HCT116 (cell line): Measurements from ENCODE around the gene HSD17B7. TPM values are rescaled to one million over a fixed set of nuclear protein-coding genes. Genes with fewer than 3 reads are reported as not detected.

ENCODE experiments used
- ATAC-seq: fragments of 200-7000 bp; cut with Tn5 transposase; 2 replicates; pipeline ENCODE4 v1.9.1; 2020; ENCODE audit warnings: mild to moderate bottlenecking, moderate library complexity
- BruUV-seq: library from RNA; stranded (reverse); fragments of 400-500 nt; replicated peaks from 2 replicates; lab custom pipeline; 2021; lab: Mats Ljungman, UMichigan
- CTCF ChIA-PET: fragments of 300-600 bp; sonication (Branson Sonifier 250); formaldehyde crosslinking; loops from one replicate; lab custom pipeline; 2021; ENCODE audit warnings: antibody characterized with exemption; lab: Charles Lee
- POLR2A ChIA-PET: fragments of 300-600, 350-600 bp; sonication (Branson Sonifier 250); formaldehyde crosslinking; loops from one replicate; lab custom pipeline; 2021; ENCODE audit warnings: antibody characterized with exemption; lab: Charles Lee
- RAD21 ChIA-PET, 2 experiments: fragments of 300-600 bp; sonication (Branson Sonifier 250); formaldehyde crosslinking; loops; one replicate each; lab custom pipeline; 2023; ENCODE audit warnings: low total read pairs in 2 of 2; ENCODE audit not compliant: uncharacterized antibody in 2 of 2, unreplicated experiment in 2 of 2, low non-redundant PET in 1 of 2; lab: Charles Lee
- DNase-seq: peaks from one replicate; pipeline ENCODE4 v3.0.0-alpha.2; 2010; ENCODE audit warnings: low read depth, low spot score
- H2AFZ ChIP-seq: fragments of 200-600 bp; shearing (Covaris generic), sonication (generic); 2 replicates; pipeline ENCODE4 v1.6.1; 2017; ENCODE audit warnings: low read depth, mixed run types, mixed read lengths, antibody characterized with exemption, low read length; ENCODE audit not compliant: poor library complexity, severe bottlenecking
- H3K27ac ChIP-seq: 2 replicates; pipeline ENCODE4 v1.5.1; 2012; ENCODE audit warnings: low read depth, low read length
- H3K27me3 ChIP-seq: fragments of 200-600 bp; sonication (generic); 2 replicates; pipeline ENCODE4 v1.6.1; 2016; ENCODE audit warnings: mixed run types, low read length, mixed read lengths; ENCODE audit not compliant: insufficient read depth
- H3K36me3 ChIP-seq, 2 experiments: fragments of 200-500 bp in 1 of 2; fragments of 200-600 bp in 1 of 2; sonication (Bioruptor generic) in 1 of 2; sonication (generic) in 1 of 2; 2 replicates each; pipeline versions ENCODE4 v1.5.1 to v1.6.1; 2014 to 2016; ENCODE audit warnings: low read length in 2 of 2, inconsistent platforms in 1 of 2, mixed read lengths in 1 of 2, mixed run types in 1 of 2; ENCODE audit not compliant: insufficient read depth in 2 of 2, control insufficient read depth in 1 of 2
- H3K4me1 ChIP-seq, 2 experiments: fragments of 200-600 bp in 1 of 2; sonication (generic) in 1 of 2; 2 replicates each; pipeline versions ENCODE4 v1.5.1 to v1.6.1; 2012 to 2017; ENCODE audit warnings: low read length in 2 of 2, inconsistent platforms in 1 of 2, mild to moderate bottlenecking in 1 of 2, mixed read lengths in 1 of 2, mixed run types in 1 of 2, moderate library complexity in 1 of 2; ENCODE audit not compliant: insufficient read depth in 2 of 2, control insufficient read depth in 1 of 2
- H3K4me2 ChIP-seq: fragments of 200-600 bp; sonication (generic); 2 replicates; pipeline ENCODE4 v1.6.1; 2017; ENCODE audit warnings: mixed run types, low read length, mixed read lengths
- H3K4me3 ChIP-seq, 2 experiments: fragments of 200-600 bp in 1 of 2; sonication (generic) in 1 of 2; replicated peaks in 1 of 2; 2 replicates each; pipeline ENCODE4 v1.5.1; 2011 to 2016; ENCODE audit warnings: low read length in 2 of 2, control low read depth in 1 of 2, low read depth in 1 of 2, mild to moderate bottlenecking in 1 of 2, mixed read lengths in 1 of 2, mixed run types in 1 of 2
- H3K79me2 ChIP-seq: fragments of 200-600 bp; sonication (generic); 2 replicates; pipeline ENCODE4 v1.6.1; 2017; ENCODE audit warnings: mild to moderate bottlenecking, mixed run types, low read length, moderate library complexity, mixed read lengths; ENCODE audit not compliant: insufficient read depth
- H3K9ac ChIP-seq: fragments of 200-600 bp; sonication (generic); 2 replicates; pipeline ENCODE4 v1.6.1; 2016; ENCODE audit warnings: low read length, mixed read lengths
- H3K9me2 ChIP-seq: fragments of 200-600 bp; sonication (generic), shearing (Covaris generic); 2 replicates; pipeline ENCODE4 v1.6.1; 2017; ENCODE audit warnings: mixed run types, mild to moderate bottlenecking, moderate library complexity; ENCODE audit not compliant: insufficient read depth
- H3K9me3 ChIP-seq, 2 experiments: fragments of 200-500 bp in 1 of 2; fragments of 200-600 bp in 1 of 2; sonication (Bioruptor generic) in 1 of 2; sonication (generic) in 1 of 2; 2 replicates each; pipeline ENCODE4 v1.6.1; 2014 to 2017; ENCODE audit warnings: low read length in 2 of 2, mixed read lengths in 2 of 2, inconsistent platforms in 1 of 2, low read depth in 1 of 2, mild to moderate bottlenecking in 1 of 2, mixed run types in 1 of 2, moderate library complexity in 1 of 2; ENCODE audit not compliant: control insufficient read depth in 1 of 2, insufficient read depth in 1 of 2
- H4K20me1 ChIP-seq: fragments of 200-600 bp; sonication (generic), shearing (Covaris generic); 2 replicates; pipeline ENCODE4 v1.6.1; 2017; ENCODE audit warnings: mixed run types, mild to moderate bottlenecking, moderate library complexity; ENCODE audit not compliant: insufficient read depth
- ATF3 ChIP-seq: IDR thresholded peaks from 2 replicates; pipeline ENCODE4 v1.6.1; 2012
- CBX3 ChIP-seq: IDR thresholded peaks from 2 replicates; pipeline ENCODE4 v1.6.1; 2012; ENCODE audit warnings: low read depth
- CTCF ChIP-seq, 3 experiments: fragments of 200-600 bp in 1 of 3; sonication (generic) in 1 of 3; IDR thresholded peaks in 2 of 3; conservative IDR thresholded peaks in 1 of 3; 2 replicates each; pipeline ENCODE4 v1.5.1; 2012 to 2017; ENCODE audit warnings: low read depth in 2 of 3, low read length in 2 of 3, antibody characterized with exemption in 1 of 3, borderline replicate concordance in 1 of 3, control low read depth in 1 of 3, mild to moderate bottlenecking in 1 of 3, mixed read lengths in 1 of 3, mixed run types in 1 of 3, moderate library complexity in 1 of 3; ENCODE audit not compliant: insufficient read depth in 1 of 3
- EGR1 ChIP-seq: IDR thresholded peaks from 2 replicates; pipeline ENCODE4 v1.6.1; 2012; ENCODE audit warnings: low read depth
- EZH2 ChIP-seq: fragments of 200-600 bp; sonication (generic); IDR thresholded peaks from 2 replicates; pipeline ENCODE4 v1.6.1; 2017; ENCODE audit warnings: antibody characterized with exemption, mixed run types
- FOSL1 ChIP-seq: IDR thresholded peaks from 2 replicates; pipeline ENCODE4 v1.6.1; 2012; ENCODE audit warnings: low read depth
- JUND ChIP-seq: IDR thresholded peaks from 2 replicates; pipeline ENCODE4 v1.6.1; 2012
- MAX ChIP-seq: IDR thresholded peaks from 2 replicates; pipeline ENCODE4 v1.6.1; 2012
- POLR2A ChIP-seq: IDR thresholded peaks from 2 replicates; pipeline ENCODE4 v1.7.0; 2011; ENCODE audit warnings: borderline replicate concordance; ENCODE audit not compliant: insufficient read depth, insufficient read length; ENCODE audit errors: extremely low read depth
- RAD21 ChIP-seq: IDR thresholded peaks from 2 replicates; pipeline ENCODE4 v1.6.1; 2012; ENCODE audit warnings: low read depth, mild to moderate bottlenecking
- REST ChIP-seq: IDR thresholded peaks from 2 replicates; pipeline ENCODE4 v1.6.1; 2012; ENCODE audit warnings: low read depth
- SIN3A ChIP-seq: IDR thresholded peaks from 2 replicates; pipeline ENCODE4 v1.6.1; 2012; ENCODE audit warnings: low read depth
- SRF ChIP-seq: IDR thresholded peaks from 2 replicates; pipeline ENCODE4 v1.6.1; 2012; ENCODE audit warnings: low read depth
- YY1 ChIP-seq: IDR thresholded peaks from 2 replicates; pipeline ENCODE4 v1.6.1; 2011; ENCODE audit warnings: low read length, low read depth, moderate library complexity, mild to moderate bottlenecking; ENCODE audit not compliant: insufficient replicate concordance; ENCODE audit errors: extremely low read depth
- ZBTB33 ChIP-seq: IDR thresholded peaks from 2 replicates; pipeline ENCODE4 v1.6.1; 2011; ENCODE audit warnings: mild to moderate bottlenecking, low read length, moderate library complexity; ENCODE audit not compliant: insufficient replicate concordance; ENCODE audit errors: extremely low read depth
- ZFX ChIP-seq: fragments of 450-650 bp; IDR thresholded peaks from 2 replicates; pipeline ENCODE4 v1.6.1; 2017
- intact Hi-C: fragments of 100-400 bp; cut with micrococcal nuclease; formaldehyde crosslinking; loops from 2 replicates; pipeline ENCODE4 v1.10.0; 2022
- total RNA-seq: library from RNA; stranded (reverse); gene quantifications from one replicate; pipeline ENCODE4 v1.2.1, GENCODE V29; 2021; ENCODE audit not compliant: unreplicated experiment

HSD17B7 gene
- total RNA-seq, 1 experiment from 2014 or later = 22.6 TPM

GRCh38 chr1:162851341-162851740, 60.8 kb downstream of the HSD17B7 start:
- Histone ChIP-seq H3K27ac (no peak overlapping the region), H3K36me3 (no peaks in the 10 kb centered on the region), H3K79me2 (no peaks in the 10 kb centered on the region), H3K9me3 (no peaks in the 10 kb centered on the region), H3K9me2 (no peaks in the 10 kb centered on the region), H4K20me1 (no peaks in the 10 kb centered on the region), H3K4me3 (no peak overlapping the region), H3K4me2 (no peak overlapping the region), H3K9ac (no peak overlapping the region), H3K4me1 (peaks cover 10 to 11% of the 10 kb centered on the region in 2 experiments), H2AFZ (no peak overlapping the region), H3K27me3 (no peaks in the 10 kb centered on the region)
- BruUV-seq = no TSS peak
- CTCF ChIA-PET = no interaction called here
- RAD21 ChIA-PET = no interaction called here
- ATAC-seq (no peak), DNase-seq (no peak)
- TF ChIP-seq REST = no peak
- no peak for TF ChIP-seq MAX
- no peak for TF ChIP-seq RAD21
- no peak for TF ChIP-seq ZBTB33
- TF ChIP-seq CBX3 = no peak
- TF ChIP-seq EZH2 = no peak
- TF ChIP-seq YY1 = no peak
- no peak for TF ChIP-seq ZFX
- TF ChIP-seq SIN3A = no peak
- no peak for TF ChIP-seq JUND
- no peak for TF ChIP-seq EGR1
- TF ChIP-seq FOSL1 = no peak
- no peak for TF ChIP-seq CTCF (IDR thresholded peaks at IDR 0.05 in 2 of 3, conservative IDR thresholded peaks at IDR 0.05 in 1 of 3; ENCODE audit: borderline replicate concordance in 1 of 3, insufficient read depth in 1 of 3, low read depth in 2 of 3, low read length in 2 of 3)
- TF ChIP-seq POLR2A = no peak
- no peak for TF ChIP-seq ATF3
- no peak for TF ChIP-seq SRF
- POLR2A ChIA-PET = no interaction called here
- intact Hi-C loops = no loop called here
